HG03342 (cell line): ENCODE measurements around the gene MSRB1.
"Not testable (repeated sequence)": the region's sequence is repeated elsewhere in the genome, so short reads cannot be mapped to it uniquely, and the experiment has no call there.

Source experiments
- ATAC-seq: cut with Tn5 transposase; IDR thresholded peaks from one replicate; pipeline ENCODE4 v1.9.1; 2021; ENCODE audit warnings: mild to moderate bottlenecking, moderate library complexity; ENCODE audit not compliant: unreplicated experiment

MSRB1 gene

DNA sequence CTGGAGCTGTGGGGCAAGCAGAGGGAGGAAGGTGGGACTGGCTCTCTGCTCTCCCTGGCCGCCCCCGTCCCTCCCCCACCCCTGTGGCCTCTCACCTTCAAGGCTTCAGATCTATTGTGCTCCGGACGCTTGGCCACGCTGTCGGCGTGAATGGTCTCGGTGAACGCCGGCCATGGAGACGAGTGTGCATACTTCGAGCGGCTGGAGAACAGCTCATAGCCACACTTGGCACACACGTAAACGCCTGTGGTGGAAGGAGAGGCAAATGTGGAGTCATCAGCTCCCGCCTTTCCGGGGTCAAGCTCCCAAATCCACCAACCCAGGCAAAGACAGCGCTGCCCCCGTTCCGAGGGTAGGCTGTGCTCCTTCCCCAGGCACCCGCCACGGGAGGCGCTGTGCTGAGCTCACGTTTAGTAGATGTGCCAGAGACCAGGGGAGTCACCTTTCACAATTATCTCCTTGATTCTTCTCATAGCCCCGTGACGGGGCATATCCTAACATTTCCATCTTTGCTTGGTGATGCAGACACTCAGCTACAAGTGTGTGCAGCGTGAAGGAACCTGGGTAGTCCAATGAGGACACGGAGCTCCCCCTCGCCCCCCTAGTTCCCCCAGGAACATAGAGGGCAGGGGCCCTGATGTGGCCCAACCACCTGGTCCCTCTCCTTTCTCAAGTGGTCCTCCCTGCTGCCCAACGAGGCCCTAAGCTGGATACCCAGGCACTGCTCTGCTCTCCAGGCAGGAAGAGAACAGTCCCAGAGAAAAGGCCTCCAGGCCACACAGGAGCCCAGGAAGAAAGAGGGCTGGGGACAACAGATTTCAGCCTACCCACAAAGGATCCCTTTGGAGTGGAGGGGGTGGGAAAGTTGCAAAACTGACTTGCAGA is 1.6 kb downstream of the MSRB1 start:
- ATAC-seq: no peak

DNA sequence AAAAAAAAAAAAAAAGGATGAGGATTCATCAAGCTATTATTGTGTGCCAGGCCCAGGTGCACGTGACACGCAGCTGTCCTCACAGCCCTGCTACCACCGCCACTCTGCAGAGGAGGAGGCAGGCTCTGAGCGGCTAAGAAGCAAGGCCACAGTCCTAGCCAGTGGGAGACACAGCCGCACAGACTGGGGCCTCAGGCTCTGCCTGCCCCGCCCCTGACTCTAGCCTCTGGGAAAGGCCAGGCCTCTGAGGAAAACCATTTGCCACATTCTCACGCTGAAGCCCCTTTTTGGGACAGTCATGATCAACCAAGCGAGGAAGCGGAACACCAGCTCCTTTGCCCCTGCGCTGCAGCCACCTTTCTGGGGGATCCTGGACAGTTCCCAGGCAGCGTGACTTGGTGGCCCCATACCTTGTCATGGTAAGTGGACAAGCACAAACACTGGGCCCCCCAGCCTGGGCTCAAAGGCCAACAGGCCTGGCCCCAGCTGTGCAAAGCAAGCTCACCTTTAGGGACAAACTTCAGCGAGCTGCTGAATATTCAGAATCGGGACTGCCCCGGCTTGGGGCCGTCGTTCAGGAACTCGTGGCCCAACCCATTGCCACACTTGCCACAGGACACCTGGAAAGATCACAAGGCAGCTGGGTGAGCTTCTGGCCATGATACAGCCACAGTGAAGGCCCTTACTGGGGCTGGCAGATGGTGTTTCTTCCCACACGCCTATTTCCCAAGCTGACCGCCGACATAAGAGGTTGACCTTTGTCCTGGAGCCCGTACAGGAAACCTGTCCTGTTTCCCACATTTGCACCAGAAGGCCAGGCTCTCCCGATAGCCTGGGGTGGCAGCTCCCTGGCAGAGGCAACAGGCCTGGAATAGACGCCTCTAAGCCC is 2.5 kb downstream of the MSRB1 start:
- ATAC-seq: no peak

DNA sequence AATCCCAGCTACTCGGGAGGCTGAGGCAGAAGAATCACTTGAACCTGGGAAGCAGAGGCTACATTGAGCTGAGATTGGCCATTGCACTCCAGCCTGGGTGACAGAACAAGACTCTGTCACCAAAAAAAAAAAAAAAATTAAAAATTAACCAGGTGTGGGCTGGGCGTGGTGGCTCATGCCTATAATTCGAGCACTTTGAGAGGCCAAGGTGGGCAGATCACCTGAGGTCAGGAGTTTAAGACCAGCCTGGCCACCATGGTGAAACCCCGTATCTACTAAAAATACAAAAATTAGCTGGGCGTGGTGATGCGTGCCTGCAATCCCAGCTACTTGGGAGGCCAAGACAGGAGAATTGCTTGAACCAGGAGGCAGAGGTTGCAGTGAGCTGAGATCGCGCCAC is 3.2 kb downstream of the MSRB1 start:
- ATAC-seq: not testable (repeated sequence)

DNA sequence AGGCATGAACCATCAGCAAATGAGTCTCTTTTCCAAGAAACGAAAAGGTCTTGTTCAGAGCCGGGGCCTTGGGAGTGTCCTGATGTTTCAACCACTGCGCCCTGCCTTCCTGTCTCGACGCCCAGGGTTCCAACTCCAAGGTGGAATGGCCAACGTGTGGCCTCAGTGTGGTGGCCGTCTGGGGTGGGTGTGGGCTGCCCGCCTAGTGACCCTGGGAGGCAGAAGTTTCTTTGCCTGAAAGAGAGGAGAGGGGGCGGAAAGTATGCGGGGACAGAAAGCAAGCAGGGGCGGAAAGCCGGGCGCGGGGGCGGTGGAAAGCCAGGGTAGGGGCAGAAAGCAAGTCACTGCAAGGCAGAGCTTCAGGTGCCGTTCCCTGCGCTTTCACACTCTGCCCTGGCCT is 4.1 kb downstream of the MSRB1 start:
- no peak for ATAC-seq

DNA sequence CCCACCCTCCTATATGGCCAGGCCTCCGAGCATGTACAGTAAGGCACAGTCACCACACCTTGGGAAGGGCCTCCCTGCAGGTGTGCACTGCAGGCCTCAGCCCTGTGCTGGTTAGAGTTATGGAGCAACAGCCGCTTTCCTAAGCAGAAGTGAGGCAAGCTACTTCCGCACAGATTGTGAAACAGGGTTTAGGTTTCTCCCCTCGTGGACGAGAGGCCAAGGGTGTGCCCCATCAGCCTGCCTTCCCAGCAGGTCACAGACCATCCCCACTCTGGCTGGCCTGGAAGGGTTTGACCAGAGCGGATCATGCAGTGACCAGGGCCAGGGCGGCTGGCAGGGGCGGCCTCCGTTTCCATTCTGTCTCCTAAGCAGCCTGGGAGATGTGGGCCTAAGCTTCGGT is 4.7 kb downstream of the MSRB1 start:
- no peak for ATAC-seq

DNA sequence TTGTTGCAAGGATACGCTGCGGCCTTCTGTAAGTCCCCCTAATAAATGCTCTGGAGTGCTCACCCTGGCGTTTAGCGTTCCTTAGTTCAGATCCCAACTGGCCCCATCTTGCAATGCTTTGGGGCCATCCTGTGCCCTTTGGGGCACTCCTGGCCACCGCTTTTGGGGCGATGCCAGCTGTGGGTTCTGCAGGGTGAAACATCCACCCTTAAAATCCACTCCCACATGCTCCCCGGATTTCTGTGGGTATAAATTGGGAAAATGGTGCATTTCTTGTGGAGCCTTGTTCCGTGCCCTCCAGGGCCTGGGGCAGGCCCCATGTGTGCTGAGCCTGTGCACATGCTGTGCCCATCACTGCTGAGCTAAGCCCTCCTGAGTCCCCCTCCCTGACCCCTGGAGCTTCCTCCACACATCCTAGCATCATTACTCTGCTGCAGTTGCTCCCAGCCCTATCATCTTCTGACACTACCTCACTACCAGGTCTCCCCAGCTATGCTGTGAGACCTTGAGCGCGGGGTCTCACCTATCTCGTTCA is 6.0 kb downstream of the MSRB1 start:
- ATAC-seq: no peak

DNA sequence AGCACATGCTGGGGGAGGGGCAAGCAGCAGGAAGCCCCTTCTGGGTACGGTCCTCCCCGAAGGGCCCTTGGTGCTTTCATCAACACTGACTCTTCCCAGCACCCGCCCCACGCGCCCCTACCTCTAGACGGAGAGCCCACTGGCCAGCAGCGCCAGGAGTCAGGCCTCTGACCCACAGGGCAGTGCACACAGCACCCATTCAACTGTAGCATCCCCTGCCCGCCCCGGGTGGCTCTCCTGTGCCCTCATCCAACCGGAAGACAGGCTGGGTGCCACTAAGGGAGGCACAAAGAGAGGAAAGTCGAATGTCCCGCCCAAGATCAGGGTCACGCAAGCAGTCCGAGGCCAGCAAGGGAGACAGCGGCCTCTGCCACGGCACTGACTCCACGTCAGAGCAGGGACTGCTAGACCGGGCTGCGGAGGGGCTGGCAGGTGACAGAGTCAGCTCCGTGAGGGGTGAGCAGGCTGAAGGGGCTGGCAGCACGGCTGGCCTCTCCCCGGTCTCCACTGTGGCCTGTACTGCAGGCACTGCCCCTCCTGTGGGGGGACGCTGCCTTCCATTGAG is 9.8 kb downstream of the MSRB1 start:
- no peak for ATAC-seq

DNA sequence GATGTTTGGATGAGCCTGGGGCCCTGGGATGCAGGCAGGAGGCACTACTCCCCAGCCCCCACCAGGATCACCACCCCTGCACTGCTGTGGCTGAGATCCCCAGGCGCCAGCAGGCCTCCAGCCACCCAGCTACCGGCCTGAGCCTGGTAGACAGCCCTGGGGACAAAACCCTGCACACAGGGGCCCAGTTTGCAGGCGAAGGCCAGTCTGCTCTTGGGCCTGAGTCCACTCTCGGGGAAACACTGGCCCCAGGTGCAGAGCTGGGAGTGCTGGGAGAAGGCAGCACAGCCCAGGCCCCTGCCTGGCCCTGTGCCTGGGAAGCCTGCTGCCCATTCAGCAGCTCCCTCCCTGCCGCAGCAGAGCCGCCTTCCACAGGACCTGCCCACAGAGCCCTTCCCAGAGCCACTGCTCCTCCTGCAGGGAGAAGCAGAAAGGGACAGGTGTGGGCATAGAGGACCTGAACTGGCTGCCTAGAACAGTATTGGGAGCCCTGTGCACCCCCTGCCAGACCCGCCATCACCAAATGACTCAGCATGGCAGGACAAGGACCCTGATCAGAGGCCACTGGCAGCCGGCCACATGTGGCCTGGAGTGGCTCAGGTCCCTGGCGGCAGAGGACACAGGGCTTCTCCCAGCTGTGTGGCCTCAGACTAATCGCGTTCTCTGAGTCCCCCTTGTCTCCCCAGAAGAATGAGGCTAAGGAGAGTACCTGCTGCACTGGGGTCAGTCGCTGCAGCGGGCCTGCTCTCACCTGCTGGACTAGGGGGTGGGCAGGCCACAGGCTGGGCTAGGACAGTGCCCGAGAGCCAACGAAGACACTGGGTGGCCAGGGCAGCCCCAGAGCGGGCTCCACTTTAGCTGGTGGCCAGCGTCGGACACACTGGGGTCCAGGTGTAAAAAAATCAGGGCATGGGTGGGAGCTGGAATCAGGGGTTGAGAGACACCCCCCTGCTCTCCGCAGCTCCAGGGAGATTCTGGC is 10.7 kb downstream of the MSRB1 start:
- no peak for ATAC-seq

DNA sequence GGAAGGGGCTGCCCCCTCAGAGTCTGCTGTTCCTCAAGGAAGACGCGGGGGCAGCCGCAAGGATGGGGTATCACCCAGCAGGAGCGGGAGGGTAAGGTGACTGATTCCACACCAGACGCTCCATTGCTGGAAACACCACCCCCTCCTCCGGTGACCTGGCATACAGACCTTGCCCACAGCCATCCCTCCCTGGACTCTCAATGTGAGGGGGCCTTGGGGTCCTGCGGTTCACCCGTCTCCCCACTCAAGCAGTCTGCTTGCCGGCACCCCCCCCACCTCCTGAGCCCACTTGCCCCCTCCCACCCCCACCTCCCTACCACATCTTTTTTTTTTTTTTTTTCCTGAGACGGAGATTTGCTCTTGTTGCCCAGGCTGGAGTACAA is 12.7 kb downstream of the MSRB1 start:
- ATAC-seq: no peak

DNA sequence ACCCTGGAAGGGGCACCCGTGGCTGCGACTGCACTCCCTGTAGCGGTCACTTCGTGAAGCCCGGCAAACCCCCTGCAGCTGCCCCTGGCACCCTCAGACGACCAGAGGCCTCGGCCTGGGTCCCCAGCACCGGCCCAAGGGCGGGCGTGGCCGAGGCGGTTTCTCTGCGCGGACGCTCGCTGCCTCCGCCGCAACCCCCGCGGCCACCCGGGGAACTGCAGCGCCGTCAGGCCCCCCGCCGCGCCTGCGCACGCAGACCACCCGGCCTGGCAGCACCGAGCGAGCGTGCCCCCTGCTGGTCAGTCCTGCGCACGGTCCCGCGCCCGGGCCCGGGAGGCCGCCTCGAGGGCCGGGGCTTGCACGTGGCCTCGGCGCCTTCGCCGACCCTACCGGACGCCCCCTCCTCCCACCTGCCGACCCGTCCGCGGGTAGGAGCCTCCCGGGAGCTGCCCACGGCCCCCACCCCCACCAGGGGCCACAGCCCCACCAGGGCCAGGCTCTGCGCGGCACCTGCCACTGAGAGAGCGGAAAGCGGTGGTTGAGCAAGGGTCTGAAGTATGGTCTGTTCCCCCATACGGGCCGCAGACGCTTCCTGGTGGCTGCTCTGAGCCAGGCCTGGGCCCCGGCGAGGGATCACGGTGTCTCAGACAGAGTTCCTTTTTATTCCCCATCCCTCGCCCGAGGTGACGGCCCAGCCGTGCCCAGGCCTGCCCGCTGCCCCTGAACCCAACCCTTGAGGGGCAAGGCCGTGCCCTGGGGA is 13.2 kb downstream of the MSRB1 start:
- ATAC-seq: peak; percentile 87

DNA sequence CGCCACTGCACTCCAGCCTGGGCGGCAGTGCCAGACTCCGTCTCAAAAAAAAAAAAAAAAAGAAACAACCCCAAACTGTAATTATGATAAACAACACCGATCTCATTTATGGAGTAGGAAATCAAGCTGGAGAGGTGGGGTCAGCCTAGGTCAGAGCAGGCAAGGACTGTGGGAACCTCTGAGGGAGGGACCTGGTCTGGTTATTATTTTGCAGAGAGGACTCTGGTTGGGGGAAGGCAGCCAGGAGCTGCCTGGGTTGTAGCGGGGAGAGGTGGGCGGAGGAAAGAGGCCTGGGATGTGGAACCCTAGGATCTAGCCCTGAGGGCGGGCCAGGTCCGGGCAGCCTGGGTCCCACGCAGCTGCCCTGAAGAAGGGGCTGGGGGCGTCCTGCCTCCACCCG is 13.9 kb downstream of the MSRB1 start:
- ATAC-seq: no peak

DNA sequence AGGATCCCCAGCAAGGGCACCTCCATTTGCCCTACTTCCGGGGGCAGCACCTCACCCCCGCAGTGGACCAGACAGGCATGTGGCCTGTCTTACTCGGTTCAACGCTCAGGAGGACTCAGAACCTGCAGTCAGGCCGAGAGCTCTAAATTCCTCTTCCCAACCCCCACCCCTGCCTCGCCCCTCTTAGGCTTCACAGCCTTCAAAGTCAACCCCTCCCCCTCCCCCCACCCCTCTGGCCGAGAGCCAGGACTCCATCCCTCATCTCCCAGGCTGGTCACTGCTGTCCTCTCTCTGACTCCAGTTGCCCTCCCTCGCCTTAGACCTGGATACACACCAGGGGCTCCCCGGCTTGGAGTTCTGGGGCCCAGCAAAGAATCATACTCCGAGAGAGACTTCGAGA is 16.7 kb downstream of the MSRB1 start:
- ATAC-seq: no peak

DNA sequence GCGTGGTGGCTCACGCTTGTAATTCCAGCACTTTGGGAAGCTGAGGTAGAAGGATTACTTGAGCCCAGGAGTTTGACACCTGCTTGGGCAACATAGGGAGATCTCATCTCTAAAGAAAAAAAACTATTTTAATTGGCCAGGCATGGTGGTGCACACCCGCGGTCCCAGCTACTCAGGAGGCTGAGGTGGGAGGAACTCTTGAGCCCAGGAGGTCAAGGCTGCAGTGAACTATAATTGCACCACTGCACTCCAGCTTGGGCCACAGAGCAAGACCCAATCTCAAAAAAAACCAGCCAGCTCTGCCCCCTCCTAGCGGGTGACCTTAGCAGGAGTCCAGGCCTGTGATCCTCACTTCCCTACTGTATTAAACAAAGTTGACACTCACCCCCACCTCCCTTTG is 18.9 kb downstream of the MSRB1 start:
- ATAC-seq: no peak

DNA sequence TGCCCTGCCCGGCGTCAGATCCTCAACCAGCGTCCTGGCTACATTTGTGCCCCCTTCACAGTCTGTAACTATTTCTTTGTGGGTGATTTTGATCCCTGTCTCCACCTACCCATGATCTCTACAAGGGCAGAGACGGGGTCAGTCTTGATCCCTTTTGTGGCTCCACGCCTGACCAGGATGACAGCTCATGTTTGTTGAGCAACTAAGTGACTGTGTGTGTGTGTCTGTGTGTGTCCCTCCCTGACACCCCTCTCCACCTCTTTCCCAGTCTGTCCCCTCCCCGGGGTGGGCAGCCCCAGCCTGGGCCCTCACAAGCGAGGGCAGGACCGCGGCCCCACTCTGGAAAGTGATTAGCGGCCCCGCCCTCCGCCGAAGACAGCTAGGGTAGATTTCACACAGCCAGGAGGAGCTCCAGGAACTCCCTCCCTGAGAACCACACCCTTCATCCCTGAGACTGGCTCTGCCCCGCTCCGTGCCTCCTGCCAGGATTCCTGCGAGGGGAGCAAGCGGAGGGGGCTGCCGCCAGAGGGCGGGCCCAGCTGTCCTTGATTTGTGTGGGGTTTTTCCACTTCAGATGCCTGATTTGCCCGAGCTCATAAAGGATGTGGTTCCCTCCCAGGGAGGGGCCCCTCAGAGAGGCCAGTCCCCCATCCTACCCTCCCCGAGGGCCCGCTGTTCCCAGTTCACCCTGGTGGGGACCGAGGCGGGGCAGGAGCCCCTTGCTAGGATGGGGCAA is 19.5 kb downstream of the MSRB1 start:
- no peak for ATAC-seq

DNA sequence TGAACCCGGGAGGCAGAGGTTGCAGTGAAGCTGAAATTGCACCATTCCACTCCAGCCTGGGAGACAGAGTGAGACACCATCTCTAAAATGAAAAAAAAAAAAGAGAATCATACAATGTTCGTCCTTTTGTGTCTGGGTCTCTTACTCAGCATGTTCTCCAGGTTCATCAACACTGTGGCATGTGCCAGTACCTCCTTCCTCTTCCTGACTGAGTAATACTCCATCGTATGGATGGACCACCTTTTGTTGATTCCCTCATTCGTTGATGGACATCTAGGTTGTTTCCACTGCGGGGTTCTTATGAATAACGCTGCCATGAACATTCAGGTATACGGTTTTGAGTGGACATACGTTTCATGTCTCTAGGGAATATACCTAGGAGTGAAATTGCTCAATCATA is 20.6 kb downstream of the MSRB1 start:
- ATAC-seq: no peak

DNA sequence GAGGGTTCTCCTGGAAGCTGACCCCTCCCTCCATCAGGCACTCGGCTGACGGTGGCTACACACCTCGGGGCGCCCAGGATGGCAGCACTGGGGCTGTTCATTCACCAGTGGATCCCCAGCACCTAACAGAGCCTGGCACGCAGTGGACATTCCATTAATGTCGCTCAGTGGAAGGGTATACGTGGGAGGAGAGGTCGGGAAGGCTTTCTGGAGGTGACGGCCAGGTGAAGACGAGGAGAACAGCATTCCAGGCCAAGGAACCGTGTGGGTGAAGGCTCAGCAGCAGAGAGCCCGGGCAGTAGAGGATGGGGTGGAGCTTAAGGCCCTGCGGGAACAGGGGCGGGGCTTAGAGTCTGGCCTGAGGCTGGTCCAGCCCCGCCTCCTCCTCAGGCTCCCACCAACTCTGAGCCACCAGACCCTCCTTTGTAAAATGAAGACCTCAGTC is 22.2 kb downstream of the MSRB1 start:
- no peak for ATAC-seq

DNA sequence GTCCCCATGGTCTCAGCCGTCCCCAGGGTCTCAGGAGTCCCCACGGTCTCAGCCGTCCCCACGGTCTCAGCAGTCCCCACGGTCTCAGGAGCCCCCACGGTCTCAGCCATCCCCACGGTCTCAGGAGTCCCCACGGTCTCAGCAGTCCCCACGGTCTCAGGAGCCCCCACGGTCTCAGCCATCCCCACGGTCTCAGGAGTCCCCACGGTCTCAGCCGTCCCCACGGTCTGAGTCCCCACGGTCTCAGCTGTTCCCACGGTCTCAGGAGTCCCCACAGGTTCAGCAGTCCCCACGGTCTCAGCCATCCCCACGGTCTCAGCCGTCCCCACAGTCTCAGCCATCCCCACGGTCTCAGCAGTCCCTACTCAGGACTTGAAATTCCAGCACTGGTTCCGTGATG is 22.9 kb downstream of the MSRB1 start:
- ATAC-seq: not testable (repeated sequence)

DNA sequence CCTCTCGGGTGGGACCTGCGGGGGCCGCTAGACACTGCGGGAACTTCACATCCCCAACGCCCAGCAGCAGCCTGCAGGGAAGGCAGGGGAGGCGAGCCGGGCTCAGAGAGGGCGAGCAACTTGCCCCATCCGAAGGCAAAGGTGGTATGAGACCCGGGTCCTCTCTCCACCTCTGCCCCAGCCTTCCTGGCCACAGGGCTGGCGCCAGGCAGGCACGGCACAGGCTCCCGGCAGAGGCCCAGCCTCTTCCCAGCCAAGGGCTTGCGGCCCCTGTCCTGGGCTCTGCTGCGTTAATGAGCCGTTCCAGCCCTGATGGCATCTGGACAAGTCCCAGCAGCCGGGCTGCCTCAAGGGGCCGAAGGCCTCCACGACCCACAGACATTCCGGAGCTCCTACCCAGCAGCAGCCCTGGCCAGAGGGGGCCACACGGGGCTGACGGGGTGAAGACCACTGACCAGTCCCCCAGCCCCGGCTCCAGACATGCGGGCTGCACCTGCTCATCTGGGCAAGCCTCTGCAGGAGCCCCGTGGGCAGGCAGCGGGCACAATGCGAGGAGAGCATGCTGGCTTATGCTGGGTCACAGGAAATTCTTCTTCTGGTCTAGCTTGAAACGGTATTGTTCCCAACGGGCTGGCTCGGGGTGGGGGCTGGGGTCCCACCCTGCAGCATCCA is 23.5 kb downstream of the MSRB1 start:
- no peak for ATAC-seq
